HG03575 (cell line): Measurements from ENCODE around the gene HEATR5A.
"Not testable (repeated sequence)": the region's sequence is repeated elsewhere in the genome, so short reads cannot be mapped to it uniquely, and the experiment has no call there.

Source experiments
- ATAC-seq: cut with Tn5 transposase; IDR thresholded peaks from one replicate; pipeline ENCODE4 v1.9.1; 2021; ENCODE audit not compliant: unreplicated experiment, insufficient number of reproducible peaks, low FRiP score; ENCODE audit errors: extremely low read depth

HEATR5A gene

DNA sequence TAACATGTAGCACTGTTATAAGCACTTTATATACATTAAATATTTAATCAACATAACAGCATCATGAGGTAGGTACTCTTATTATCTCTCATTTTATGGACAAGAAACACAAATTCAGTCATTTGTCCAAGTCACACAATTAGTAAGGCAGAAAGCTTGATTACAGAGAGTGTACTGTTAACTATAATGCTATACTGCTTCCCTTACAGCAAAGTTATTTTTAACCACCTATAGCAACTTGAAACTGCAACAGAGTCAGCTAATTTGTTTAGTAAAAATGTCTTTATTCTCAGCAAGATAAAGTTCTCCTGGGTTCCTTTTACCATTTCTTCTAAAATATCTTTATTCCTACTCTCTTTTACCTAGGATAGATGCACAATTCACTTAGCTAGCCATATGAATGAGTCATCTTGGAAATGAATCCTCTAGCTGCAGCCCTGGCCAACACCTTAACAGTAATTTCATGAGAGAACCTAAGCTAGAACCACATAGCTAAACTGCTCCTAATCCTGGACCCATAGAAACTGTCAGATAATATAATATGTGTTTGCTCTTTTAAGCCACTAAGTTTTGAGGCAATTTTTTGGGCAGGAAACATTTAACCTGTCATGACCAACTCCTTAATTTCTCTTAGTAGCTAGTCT lies 122.5 kb downstream of the HEATR5A start:
- peak; percentile 48 for ATAC-seq

DNA sequence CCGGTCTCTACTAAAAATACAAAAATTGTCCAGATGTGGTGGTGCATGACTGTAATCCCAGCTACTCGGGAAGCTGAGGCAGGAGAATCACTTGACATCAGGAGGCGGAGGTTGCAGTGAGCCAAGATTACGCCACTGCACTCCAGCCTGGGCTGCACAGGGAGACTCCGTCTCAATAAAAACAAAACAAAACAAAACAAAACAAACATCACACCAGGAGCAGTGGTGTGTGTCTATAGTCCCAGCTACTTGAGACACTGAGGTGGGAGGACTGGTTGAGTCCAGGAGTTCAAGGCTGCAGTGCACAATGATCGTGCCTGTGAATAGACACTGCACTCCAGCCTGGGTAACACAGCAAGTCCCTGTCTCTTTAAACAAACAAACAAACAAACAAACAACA lies 123.2 kb downstream of the HEATR5A start:
- ATAC-seq = no peak

DNA sequence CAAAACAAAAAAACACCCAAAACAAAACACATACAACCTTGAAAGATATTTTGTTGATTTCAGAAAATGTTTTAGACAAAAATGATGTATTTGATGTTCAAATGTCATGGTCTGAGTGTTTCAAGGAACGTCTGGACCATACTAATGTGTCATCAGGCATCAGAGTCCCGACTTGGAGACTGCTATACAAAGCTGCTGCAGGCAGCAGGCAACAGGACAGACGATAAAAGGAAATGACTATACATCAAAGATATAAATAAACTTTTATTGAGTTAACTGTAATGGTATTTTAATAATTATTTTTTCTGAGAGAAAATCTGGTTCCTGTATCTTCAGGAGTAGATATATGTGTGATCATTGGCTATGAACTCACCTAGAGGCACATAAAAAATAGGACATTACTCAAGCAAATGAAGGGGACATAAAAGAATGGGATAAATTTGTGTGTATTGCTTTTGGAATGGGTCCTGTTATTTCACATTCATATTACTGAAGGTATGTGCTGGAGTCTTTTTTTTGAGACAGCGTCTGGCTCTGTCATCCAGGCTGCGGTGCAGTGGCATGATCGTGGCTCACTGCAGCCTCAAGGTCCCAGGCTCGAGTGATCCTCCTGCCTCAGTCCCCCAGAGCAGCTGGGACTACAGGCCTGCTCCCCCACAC lies 125.5 kb downstream of the HEATR5A start:
- ATAC-seq = no peak

DNA sequence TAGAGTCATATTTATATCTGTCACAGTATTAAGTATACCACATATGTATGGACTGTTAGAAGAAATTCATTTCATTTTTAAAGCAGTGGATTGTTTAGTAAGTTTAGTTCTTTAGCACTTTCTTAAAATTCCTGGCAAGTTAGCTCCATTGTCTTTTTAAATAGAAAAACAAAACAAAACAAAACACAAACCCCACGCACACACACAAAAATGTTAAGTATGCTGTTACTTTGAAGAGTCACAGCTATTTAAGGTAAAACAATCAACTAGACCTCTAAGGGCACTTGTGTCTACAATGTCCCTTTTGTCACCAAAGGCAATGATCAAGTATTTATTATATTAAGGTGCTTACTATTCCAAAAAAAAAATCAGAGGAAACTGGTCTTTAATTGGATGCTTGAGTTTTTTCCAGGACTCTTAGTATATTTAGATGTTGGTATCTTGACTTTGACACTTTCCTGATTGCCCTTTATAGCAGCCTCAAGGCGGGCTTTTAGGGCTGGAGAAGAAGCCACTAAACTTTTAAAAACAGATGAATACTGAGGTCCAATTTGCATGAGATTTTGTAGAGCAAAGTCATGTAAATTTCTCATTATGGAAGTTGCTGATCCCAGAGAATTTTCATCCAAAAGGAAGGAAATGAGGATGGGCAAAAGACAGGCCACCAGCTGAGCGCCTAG lies 127.3 kb downstream of the HEATR5A start:
- no peak for ATAC-seq

GRCh38 chr14:31291210-31291609 lies 129.1 kb downstream of the HEATR5A start:
- no peak for ATAC-seq

GRCh38 chr14:31287294-31287972 lies 132.9 kb downstream of the HEATR5A start:
- no peak for ATAC-seq

GRCh38 chr14:31286456-31287293 lies 133.7 kb downstream of the HEATR5A start:
- ATAC-seq = no peak

DNA sequence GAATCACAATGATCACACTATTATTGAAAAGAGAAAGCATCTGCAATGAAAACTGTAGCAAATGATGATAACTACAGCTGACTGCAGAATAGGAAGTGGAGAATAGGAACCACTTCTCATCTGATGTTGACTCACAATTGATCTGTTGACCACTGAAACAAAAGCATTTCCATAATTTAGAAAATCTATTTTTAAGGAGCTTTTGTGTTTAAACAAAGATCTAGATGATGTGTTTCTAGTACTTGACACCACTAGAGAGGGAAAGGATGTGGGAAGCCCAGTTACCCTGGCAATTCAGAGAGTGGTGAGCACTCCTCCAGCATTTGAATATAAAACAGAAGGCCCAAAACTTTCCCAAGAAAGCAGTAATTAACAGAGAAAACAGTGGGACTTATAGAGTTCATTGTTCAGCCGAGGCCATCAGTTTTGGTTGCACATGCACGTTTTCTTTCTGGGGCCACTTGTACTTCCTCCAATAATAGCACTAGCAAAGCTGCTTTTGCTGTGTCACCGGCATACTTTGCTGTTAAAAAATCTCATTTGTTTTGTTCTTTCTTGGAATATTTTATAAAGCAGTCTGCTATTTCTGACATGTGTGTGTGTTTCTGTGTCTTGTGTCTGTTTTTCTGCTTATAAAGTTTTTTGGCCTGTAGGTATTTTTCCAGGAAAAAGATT lies 136.6 kb downstream of the HEATR5A start:
- ATAC-seq = no peak

- ATAC-seq = no peak
These were observed 137.2 kb downstream of the HEATR5A start for GRCh38 chr14:31283153-31283552.

DNA sequence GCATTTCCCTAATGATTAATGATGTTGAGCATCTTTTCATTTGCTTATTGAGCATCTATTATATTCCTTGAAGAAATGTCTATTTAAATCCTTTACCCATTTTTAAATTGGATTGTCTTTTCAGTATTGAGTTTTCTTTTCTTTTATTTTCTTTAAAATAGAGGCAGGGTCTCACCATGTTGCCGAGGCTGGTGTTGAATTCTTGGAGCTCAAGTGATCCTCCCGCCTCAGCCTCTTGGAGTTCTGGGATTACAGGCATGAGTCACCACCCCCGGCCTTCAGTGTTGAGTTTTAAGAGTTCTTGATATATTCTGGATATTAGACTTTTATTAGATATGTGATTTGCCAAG lies 139.5 kb downstream of the HEATR5A start:
- ATAC-seq = no peak

DNA sequence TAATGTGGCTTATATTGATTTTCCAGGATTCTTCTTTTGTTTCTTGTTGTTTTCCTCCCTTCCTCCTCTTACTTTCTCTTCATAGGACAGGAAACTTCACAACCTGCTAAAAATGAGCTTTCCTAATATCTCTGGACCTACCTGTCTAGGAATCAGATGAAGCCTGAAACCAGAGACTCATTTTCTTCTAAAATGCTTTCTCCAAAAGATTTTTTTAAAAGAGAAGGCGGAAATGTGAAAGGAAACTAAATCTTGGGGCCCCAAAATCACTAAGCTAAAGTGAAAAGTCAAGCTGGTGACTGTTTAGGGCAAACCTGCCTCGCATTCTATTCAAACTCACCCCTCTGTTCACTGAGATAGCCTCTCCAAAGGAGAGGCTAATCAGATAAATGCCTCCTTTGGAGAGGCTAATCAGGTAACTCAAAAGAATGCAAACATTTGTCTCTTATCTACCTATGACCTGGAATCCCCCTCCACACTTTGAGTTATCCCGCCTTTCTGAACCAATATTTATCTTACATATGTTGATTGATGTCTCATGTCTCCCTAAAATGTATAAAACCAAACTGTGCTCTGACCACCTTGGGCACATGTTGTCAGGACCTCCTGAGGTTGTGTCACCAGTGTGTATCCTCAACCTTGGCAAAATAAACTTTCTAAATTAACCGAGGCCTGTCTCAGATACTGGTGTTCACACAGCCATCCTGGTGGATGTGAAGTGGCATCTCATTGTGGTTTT lies 140.0 kb downstream of the HEATR5A start:
- ATAC-seq = no peak

- ATAC-seq = no peak
These were observed 141.5 kb downstream of the HEATR5A start for GRCh38 chr14:31278883-31279282.

GRCh38 chr14:31277085-31277484 lies 143.3 kb downstream of the HEATR5A start:
- ATAC-seq = no peak

DNA sequence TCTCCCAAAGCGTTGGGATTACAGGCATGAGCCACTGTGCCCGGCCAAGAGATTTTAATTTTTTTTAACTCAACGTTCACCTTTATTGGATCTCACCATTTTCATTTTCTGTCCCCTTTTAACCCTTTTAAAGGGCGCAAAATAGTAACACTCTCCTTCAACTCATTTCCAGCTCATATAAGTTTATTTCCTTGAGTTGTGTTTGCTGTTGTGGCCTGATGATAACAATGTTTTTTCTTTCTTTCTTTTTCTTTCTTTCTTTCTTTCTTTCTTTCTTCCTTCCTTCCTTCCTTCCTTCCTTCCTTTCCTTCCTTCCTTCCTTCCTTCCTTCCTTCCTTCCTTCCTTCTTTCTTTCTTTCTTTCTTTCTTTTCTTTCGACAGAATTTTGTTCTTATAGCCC lies 143.9 kb downstream of the HEATR5A start:
- not testable (repeated sequence) for ATAC-seq

DNA sequence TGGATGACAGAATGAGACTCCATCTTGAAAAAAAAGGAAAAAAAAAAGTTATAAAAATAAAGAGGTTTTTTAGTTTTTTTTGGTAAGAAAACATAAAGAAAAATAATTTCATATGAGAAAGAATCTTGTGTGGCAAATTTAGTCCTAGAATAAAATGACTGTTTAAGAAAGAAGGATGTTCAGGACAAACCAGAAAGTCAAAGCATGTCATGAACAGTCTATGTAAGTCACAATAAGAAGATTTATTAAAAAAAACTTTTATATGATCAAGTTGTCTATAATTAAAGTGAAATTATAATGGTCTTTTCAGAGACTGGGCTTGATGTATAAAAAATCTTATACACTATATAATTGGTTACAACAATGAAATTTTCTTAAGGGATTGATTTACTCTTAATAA lies 144.6 kb downstream of the HEATR5A start:
- ATAC-seq = no peak

DNA sequence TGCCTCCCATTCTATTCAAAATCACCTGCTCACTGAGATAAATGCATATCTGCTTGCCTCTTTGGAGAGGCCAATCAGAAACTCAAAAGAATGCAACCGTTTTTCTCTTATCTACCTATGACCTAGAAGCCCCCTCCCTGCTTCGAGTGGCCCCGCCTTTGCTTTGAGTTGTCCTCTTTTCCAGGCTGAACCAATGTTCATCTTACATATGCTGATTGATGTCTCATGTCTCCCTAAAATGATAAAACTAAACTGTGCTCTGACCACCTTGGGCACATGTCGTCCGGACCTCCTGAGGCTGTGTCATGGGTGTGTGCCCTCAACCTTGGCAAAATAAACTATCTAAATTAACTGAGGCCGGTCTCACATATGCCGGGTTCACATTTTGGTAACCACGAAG lies 148.7 kb downstream of the HEATR5A start:
- no peak for ATAC-seq

DNA sequence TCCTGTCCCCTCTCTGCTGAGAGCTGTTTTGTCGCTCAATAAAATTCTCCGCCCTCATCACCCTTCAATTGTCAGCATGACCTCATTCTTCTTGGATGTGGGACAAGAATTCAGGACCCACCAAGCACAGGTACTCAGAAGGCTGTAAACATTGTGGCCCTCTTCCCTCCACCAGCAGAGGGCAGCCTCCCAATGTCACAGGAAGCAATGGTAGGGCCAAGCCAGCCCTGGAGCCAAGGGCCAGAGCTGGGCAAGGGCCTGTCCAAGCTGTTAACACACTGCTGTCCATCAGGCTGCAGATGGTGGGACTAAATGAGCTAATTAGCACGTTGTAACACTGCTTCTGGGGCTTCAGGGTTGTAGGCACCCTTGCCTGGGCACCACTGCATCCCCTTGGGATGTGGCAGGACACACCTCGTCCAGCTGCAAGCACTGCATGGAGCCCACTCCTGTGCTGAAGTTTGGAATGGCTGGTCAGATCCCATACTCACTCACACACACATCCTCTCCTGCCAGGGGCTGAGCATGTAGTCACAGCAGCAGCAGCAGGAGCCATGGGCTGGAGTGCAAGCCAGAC lies 150.1 kb downstream of the HEATR5A start:
- no peak for ATAC-seq
